Fibroblast of lung (primary cell): ENCODE results near the gene ATXN7L1.

Experiments used
- EZH2 ChIP-seq: IDR thresholded peaks from 2 replicates; pipeline ENCODE4 v1.5.1; 2012; ENCODE audit warnings: low read length, control low read depth, mild to moderate bottlenecking; ENCODE audit errors: missing control alignments
- TF ChIP-seq, protein P1 (sequence below), 2 donors: IDR thresholded peaks in 1 of 2; conservative IDR thresholded peaks in 1 of 2; 1 replicate in 1 of 2; 2 replicates in 1 of 2; pipeline ENCODE4 v1.5.1; 2011 to 2012; ENCODE audit warnings: low read length in 2 of 2, control low read depth in 1 of 2, inconsistent platforms in 1 of 2, low read depth in 1 of 2, mild to moderate bottlenecking in 1 of 2

DNA sequence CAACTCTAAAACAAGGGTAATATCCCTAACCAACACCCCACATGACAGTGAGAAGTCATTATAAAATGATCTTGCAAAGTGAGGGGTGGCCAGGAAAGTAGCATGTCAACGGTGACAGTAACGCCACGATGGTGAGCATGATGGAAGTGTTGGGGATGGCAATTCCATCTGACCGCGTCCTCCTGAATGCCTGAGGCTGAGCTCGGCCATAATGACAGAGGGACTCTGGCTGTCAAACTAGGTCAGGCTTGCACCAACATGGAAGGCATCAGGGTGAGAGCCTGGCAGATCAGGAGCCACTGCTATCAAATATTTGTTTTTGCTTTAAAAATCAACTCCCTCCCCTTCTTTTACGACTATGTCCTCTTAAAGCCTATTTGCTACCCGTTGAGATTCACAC, 239.4 kb downstream of the ATXN7L1 start:
- no peak for TF ChIP-seq EZH2
- TF ChIP-seq, protein P1, sequence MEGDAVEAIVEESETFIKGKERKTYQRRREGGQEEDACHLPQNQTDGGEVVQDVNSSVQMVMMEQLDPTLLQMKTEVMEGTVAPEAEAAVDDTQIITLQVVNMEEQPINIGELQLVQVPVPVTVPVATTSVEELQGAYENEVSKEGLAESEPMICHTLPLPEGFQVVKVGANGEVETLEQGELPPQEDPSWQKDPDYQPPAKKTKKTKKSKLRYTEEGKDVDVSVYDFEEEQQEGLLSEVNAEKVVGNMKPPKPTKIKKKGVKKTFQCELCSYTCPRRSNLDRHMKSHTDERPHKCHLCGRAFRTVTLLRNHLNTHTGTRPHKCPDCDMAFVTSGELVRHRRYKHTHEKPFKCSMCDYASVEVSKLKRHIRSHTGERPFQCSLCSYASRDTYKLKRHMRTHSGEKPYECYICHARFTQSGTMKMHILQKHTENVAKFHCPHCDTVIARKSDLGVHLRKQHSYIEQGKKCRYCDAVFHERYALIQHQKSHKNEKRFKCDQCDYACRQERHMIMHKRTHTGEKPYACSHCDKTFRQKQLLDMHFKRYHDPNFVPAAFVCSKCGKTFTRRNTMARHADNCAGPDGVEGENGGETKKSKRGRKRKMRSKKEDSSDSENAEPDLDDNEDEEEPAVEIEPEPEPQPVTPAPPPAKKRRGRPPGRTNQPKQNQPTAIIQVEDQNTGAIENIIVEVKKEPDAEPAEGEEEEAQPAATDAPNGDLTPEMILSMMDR (conservative IDR thresholded peaks at IDR 0.05 in 1 of 2, IDR thresholded peaks at IDR 0.05 in 1 of 2; ENCODE audit: low read depth in 1 of 2, low read length in 2 of 2), result no peak
